ENCODE measurements around the gene RAI14.
A peak's percentile ranks its signal among the peaks of the same experiment; 100 is the strongest.

Gene RAI14

DNA sequence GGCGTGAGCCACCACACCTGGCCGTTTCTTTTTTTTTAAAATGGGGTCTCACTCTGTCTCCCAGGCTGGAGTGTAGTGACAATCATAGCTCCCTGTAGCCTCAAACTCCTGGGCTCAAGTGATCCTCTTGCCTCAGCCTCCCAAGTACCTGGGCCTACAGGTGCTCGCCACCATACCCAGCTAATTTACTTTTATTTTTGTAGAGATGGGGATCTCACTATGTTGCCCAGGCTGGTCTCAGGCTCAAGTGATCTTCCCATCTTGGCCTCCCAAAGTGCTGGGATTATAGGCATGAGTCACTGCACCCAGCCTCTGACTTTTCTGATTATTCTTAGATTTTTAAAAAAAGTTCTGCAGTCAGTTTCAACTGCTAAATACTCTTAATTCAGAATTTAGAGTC lies 21.3 kb downstream of the RAI14 start:
- no peak for DNase-seq (ENCODE audit: low spot score)

DNA sequence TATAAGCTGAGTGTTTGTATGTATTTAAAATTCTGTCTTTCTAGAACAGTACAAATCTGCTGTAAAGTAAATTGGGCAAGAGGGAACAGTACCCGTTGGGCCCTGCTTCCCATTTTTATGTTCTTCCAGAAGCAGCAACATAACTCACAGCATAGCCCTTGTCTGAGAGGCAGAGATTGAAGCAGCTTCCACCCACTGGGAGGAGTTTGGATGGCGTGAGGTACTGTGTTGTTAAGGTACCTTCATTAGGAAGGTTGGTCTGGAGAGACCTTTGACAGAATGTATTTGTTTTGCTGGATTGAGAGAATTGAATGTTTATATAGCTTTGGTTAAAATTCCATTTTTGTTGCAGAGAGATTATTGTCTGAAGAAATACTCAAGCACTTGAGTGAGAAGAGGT lies 24.8 kb downstream of the RAI14 start:
- DNase-seq (ENCODE audit: low spot score), result no peak

DNA sequence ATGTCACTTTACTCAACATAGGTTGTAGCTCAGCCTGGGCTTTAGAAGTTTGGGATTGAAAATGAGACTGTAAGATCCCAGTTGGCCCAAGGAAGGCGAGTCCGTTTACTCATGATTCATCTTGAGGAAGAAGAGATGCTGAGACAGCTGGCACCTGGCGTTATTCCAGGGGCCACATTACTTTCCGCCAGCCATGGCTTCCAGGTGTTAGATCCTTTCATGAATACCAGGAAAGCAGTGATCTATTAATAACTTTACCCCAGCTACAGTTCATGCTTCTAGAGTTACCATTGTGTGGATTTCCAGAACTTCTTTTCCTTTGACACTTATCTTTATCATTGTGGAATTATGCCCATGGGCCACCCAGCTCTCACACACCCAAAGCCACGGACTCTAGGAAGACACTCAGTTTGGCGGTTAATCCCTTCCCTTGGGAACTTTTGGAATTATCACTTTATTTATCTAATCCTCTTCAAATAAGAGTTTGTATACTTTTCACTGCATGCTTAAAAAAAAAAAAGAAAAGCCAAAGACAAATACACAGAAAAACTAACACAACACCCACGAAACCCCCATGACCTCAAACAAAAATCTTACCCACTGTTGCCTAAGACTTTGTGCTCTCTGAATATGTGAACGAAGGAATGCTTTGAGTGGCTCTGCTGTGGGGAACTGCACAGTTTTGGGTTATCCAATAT lies 26.9 kb downstream of the RAI14 start:
- DNase-seq (ENCODE audit: low spot score), result no peak

DNA sequence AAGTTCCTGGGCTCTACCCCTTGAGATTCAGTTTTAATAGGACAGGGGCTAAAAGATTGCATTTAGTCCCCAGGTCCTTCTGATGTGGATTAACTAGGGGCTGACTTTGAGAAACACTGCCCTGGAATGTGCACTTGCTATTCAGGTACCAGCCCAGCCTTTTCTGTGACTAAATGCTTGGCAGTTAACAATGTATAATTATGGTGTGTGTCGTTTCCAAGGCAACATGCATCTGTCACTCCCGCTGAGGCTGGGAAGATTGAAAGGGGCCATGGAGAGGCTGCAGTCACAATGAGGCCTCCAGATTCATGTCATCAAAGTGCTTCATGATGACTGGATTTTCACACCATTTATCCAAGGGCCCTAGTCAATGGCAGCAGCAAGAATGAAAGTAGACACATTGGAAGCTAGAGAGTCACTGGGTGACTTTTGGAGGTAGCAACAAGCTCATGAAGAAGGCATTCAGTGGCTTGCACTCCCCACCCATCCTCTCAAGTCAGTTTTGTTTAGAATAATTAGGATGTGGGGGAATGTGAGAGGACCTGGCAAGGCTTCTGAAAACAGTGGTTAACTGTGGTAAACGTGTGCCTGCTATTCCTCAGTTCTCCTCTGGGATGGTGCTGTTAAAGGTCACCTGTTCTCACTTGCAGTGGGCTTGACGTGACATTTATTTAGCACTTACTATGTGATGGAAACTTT lies 28.3 kb downstream of the RAI14 start:
- DNase-seq (ENCODE audit: low spot score), result peak; percentile 60

GRCh38 chr5:34684980-34685352 lies 28.8 kb downstream of the RAI14 start:
- no peak for DNase-seq (ENCODE audit: low spot score)

DNA sequence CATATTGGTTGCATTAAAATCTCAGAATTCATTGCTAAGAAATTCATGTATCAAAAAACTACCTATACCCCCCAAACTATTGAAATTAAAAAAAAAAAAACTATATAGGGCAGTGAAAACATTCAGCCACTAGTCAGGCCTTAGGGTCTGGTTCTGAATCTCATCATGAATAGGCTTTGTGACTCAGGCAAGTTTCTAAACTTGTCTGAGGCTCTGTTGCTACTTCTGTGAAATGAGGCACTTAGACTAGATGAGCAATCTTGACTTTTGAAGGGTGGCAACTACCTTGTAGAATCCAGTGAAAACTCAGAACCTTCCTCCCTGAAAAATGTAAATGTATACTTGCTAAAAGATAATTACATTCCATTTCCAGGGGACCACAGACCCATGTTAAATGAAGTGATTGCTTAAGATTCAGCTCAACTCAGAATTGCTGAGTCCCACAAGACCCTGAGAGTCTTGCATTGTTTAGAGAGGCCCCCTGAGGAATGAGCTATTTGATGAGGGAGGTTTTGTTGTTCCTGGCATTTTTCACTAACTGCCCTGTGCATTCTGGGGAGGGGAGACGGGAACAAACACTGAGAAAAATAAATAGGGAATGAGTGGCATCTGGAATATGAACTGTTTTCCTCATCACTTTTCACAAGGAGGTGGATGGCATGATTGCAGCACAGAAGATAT lies 29.5 kb downstream of the RAI14 start:
- DNase-seq (ENCODE audit: low spot score), result no peak

DNA sequence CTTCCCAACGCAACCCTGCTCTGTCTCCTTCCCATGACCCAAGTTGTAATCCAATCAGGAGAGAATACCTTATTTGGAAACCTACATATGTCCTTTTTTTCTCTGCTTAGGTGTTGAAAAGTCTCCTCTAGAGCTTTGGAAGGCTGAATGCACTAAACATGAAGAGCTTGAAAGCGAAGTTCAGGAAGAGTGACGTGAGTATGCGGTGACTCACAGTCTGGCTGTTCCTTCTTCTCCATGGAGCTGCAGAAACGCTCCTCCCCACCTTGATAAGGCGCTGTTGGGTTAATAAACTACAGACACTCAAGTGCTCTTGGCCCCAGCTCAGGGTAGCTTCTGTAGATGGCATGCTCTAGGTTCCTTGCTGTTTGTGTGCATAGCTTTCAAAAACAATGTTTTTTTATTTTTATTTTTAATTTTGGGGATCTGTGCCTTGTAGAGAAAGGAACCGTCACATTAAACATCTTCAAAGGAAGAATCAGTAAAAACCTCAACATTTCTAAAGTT lies 30.7 kb downstream of the RAI14 start:
- no peak for DNase-seq (ENCODE audit: low spot score)

- DNase-seq (ENCODE audit: low spot score), result no peak
These were observed 31.3 kb downstream of the RAI14 start for GRCh38 chr5:34687269-34688011.

GRCh38 chr5:34688015-34688810 lies 32.1 kb downstream of the RAI14 start:
- no peak for DNase-seq (ENCODE audit: low spot score)

GRCh38 chr5:34690301-34690700 lies 34.2 kb downstream of the RAI14 start:
- no peak for DNase-seq (ENCODE audit: low spot score)

GRCh38 chr5:34690898-34691297 lies 34.8 kb downstream of the RAI14 start:
- DNase-seq (ENCODE audit: low spot score), result no peak

DNA sequence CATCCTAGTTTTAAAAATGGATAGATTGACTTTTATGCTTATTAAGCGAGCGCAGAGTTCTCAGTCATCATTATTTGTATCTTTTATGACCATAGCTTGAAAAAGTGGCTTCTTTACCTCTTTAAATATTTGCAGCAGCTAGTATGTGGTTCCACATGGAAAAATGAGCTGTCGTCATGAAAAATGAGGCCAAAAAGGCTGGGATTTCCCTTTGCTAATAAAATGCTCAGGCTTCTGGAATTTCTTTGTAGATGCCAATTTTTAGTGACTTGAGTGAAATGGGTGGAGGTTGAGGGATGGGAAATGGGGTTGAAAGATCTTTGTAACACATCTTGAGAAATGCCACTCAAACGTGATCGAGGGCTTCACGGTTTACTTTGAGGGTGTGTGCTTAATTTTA lies 35.2 kb downstream of the RAI14 start:
- no peak for DNase-seq (ENCODE audit: low spot score)

GRCh38 chr5:34692786-34693185 lies 36.7 kb downstream of the RAI14 start:
- no peak for DNase-seq (ENCODE audit: low spot score)

- DNase-seq (ENCODE audit: low spot score), result no peak
These were observed 37.9 kb downstream of the RAI14 start for GRCh38 chr5:34694012-34694411.

GRCh38 chr5:34694685-34695084 lies 38.6 kb downstream of the RAI14 start:
- no peak for DNase-seq (ENCODE audit: low spot score)

GRCh38 chr5:34695275-34696027 lies 39.3 kb downstream of the RAI14 start:
- DNase-seq (ENCODE audit: low spot score), result no peak

GRCh38 chr5:34697308-34698108 lies 41.4 kb downstream of the RAI14 start:
- no peak for DNase-seq (ENCODE audit: low spot score)

DNA sequence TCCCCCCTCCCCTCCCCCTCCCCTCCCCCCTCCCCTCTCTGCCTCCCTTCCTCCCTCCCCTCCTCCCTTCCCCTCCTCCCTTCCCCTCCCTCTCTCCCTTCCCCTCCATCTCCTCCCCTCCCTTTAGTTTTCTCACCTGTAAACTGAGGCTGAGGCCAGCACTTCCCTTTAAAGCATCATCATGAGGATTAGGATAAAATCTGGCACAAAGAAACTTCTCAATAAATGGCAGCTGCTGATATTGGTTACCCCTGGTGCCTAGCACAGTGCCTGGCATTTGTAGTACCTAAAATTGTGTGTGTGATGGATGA lies 41.9 kb downstream of the RAI14 start:
- no peak for DNase-seq (ENCODE audit: low spot score)

GRCh38 chr5:34698754-34699153 lies 42.6 kb downstream of the RAI14 start:
- DNase-seq (ENCODE audit: low spot score), result no peak
